Measurements from ENCODE around the gene LTB4R2.

GRCh38 chr14:24271834-24272263, 38.1 kb upstream of the LTB4R2 start:
- no peak for TF ChIP-seq EZH2 (optimal IDR thresholded peaks at IDR 0.05; ENCODE audit: low read depth, low read length)
- TF ChIP-seq CTCF (IDR thresholded peaks at IDR 0.05; ENCODE audit: low read length): no peak
- TF ChIP-seq EZH2phosphoT487 (IDR thresholded peaks at IDR 0.05; ENCODE audit: low read length): no peak

Measured in MM.1S (cell line).